OCI-LY1 (cell line): Measurements from ENCODE around the gene CRIM1.

Source experiments
- H2AFZ ChIP-seq: fragments of 200-600 bp; sonication (generic), shearing (Covaris generic); 2 replicates; pipeline ENCODE4 v1.6.0; 2014; ENCODE audit warnings: antibody characterized with exemption, mild to moderate bottlenecking, low read length
- H3F3A ChIP-seq: fragments of 200-600 bp; sonication (generic), shearing (Covaris generic); 2 replicates; pipeline ENCODE4 v1.6.0; 2014; ENCODE audit warnings: mild to moderate bottlenecking, antibody characterized with exemption, low read length, moderate library complexity; ENCODE audit not compliant: insufficient read depth
- H3K27ac ChIP-seq: fragments of 200-600 bp; sonication (generic); 2 replicates; pipeline ENCODE4 v1.5.1; 2014; ENCODE audit warnings: low read length, mixed run types, mild to moderate bottlenecking, low read depth; ENCODE audit not compliant: poor library complexity, severe bottlenecking
- H3K27me3 ChIP-seq: fragments of 200-600 bp; sonication (generic); 2 replicates; pipeline ENCODE4 v1.6.0; 2014; ENCODE audit warnings: antibody characterized with exemption, mild to moderate bottlenecking, low read length, moderate library complexity; ENCODE audit not compliant: insufficient read depth
- H3K36me3 ChIP-seq: fragments of 200-600 bp; sonication (generic); 2 replicates; pipeline ENCODE4 v1.6.1; 2014; ENCODE audit warnings: mild to moderate bottlenecking, antibody characterized with exemption, low read length, moderate library complexity, mixed read lengths; ENCODE audit not compliant: insufficient read depth
- H3K4me1 ChIP-seq: fragments of 200-600 bp; sonication (generic); 2 replicates; pipeline ENCODE4 v1.5.1; 2014; ENCODE audit warnings: mild to moderate bottlenecking, low read length, moderate library complexity; ENCODE audit not compliant: insufficient read depth, severe bottlenecking
- H3K4me2 ChIP-seq: fragments of 200-600 bp; sonication (generic), shearing (Covaris generic); 2 replicates; pipeline ENCODE4 v1.6.1; 2014; ENCODE audit warnings: low read length
- H3K4me3 ChIP-seq: fragments of 200-600 bp; sonication (generic); 2 replicates; pipeline ENCODE4 v1.5.1; 2014; ENCODE audit warnings: low read length, low read depth, mild to moderate bottlenecking, mixed read lengths; ENCODE audit not compliant: poor library complexity, severe bottlenecking
- H3K79me2 ChIP-seq: fragments of 200-600 bp; shearing (Covaris generic); 2 replicates; pipeline ENCODE4 v1.6.1; 2016; ENCODE audit warnings: mixed run types, low read length, mixed read lengths; ENCODE audit not compliant: insufficient read depth
- H3K9ac ChIP-seq: fragments of 200-600 bp; sonication (generic), shearing (Covaris generic); 2 replicates; pipeline ENCODE4 v1.6.1; 2014; ENCODE audit warnings: mild to moderate bottlenecking, low read length, mixed read lengths
- H3K9me2 ChIP-seq: fragments of 200-600 bp; sonication (generic), shearing (Covaris generic); 2 replicates; pipeline ENCODE4 v1.6.1; 2014; ENCODE audit warnings: low read depth, mild to moderate bottlenecking, low read length, mixed read lengths
- H3K9me3 ChIP-seq: fragments of 200-600 bp; shearing (Covaris generic); 2 replicates; pipeline ENCODE4 v1.6.1; 2014; ENCODE audit warnings: low read length, mixed read lengths
- H4K20me1 ChIP-seq: fragments of 200-600 bp; sonication (generic), shearing (Covaris generic); 2 replicates; pipeline ENCODE4 v1.6.0; 2016; ENCODE audit warnings: mild to moderate bottlenecking, low read length; ENCODE audit not compliant: insufficient read depth
- EZH2 ChIP-seq: fragments of 200-600 bp; sonication (generic), shearing (Covaris generic); IDR thresholded peaks from 2 replicates; pipeline ENCODE4 v1.8.0; 2017; ENCODE audit warnings: borderline replicate concordance, mixed run types, mild to moderate bottlenecking, antibody characterized with exemption, low read length, moderate library complexity, mixed read lengths
- TF ChIP-seq, protein P1 (sequence below): fragments of 200-600 bp; sonication (generic), shearing (Covaris generic); IDR thresholded peaks from 2 replicates; pipeline ENCODE4 v1.5.1; 2017; ENCODE audit warnings: mild to moderate bottlenecking, antibody characterized with exemption, low read length, moderate library complexity, mixed read lengths

CRIM1 gene

DNA sequence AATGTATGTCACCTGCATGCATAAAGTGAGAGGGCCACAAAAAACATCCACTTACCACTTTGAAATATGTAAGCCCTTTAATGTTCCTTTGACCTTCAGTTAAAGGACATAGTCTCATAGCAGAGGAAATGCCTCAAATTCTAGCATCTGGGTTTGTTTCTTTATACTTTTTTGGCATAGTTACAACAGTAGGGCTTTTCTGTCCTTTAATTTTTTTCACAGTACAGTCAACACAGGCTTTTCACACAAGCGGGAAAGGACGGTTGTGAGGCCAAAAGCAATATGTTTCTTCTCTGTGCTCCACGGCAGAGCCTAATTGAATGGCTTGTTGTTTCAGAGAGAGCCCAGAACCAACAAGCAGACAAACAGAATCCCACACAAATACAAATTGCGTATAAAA is 57.6 kb downstream of the CRIM1 start:
- Histone ChIP-seq H3K9me3 (no peaks in the 10 kb centered on the region), H3K4me2 (no peak overlapping the region), H3K36me3 (no peaks in the 10 kb centered on the region), H3K27me3 (no peaks in the 10 kb centered on the region; the same call in 1 of the 2 replicates), H4K20me1 (no peaks in the 10 kb centered on the region), H3K4me3 (no peak overlapping the region), H2AFZ (no peak overlapping the region), H3K79me2 (no peaks in the 10 kb centered on the region), H3K9me2 (no peaks in the 10 kb centered on the region), H3K27ac (no peak overlapping the region), H3K9ac (no peak overlapping the region), H3F3A (no peaks in the 10 kb centered on the region), H3K4me1 (no peaks in the 10 kb centered on the region)
- TF ChIP-seq EZH2: no peak
- TF ChIP-seq, protein P1, sequence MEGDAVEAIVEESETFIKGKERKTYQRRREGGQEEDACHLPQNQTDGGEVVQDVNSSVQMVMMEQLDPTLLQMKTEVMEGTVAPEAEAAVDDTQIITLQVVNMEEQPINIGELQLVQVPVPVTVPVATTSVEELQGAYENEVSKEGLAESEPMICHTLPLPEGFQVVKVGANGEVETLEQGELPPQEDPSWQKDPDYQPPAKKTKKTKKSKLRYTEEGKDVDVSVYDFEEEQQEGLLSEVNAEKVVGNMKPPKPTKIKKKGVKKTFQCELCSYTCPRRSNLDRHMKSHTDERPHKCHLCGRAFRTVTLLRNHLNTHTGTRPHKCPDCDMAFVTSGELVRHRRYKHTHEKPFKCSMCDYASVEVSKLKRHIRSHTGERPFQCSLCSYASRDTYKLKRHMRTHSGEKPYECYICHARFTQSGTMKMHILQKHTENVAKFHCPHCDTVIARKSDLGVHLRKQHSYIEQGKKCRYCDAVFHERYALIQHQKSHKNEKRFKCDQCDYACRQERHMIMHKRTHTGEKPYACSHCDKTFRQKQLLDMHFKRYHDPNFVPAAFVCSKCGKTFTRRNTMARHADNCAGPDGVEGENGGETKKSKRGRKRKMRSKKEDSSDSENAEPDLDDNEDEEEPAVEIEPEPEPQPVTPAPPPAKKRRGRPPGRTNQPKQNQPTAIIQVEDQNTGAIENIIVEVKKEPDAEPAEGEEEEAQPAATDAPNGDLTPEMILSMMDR: no peak

DNA sequence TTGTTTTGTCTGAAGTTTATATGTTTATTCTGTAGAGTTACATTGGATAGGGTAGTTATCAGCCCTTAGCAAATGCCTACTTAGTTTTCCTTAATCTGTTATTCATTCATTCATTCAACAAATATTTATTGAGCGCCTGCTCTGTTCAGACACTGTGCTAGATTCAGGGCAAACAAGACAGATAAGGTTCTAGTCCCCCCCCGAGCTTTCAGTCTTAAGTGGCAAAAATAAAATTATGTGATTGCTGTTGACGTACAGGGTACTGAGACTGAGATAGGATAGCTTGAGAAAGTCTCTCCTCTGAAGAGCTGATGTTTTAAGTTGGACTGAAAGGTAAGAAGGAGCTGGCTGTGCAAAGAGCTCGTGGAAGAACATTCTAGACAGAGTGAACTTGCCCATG is 58.7 kb downstream of the CRIM1 start:
- H3K27me3 ChIP-seq: no peaks in the 10 kb centered on the region; the same call in 1 of the 2 replicates
- no peaks in the 10 kb centered on the region for H3K9me2 ChIP-seq
- no peak overlapping the region for H3K9ac ChIP-seq
- H4K20me1 ChIP-seq: no peaks in the 10 kb centered on the region
- H3K36me3 ChIP-seq: no peaks in the 10 kb centered on the region
- no peak overlapping the region for H2AFZ ChIP-seq
- H3K4me1 ChIP-seq: no peaks in the 10 kb centered on the region
- H3K4me3 ChIP-seq: no peak overlapping the region
- no peaks in the 10 kb centered on the region for H3K79me2 ChIP-seq
- H3K27ac ChIP-seq: no peak overlapping the region
- H3F3A ChIP-seq: no peaks in the 10 kb centered on the region
- TF ChIP-seq, protein P1: no peak
- no peak overlapping the region for H3K4me2 ChIP-seq
- no peaks in the 10 kb centered on the region for H3K9me3 ChIP-seq

DNA sequence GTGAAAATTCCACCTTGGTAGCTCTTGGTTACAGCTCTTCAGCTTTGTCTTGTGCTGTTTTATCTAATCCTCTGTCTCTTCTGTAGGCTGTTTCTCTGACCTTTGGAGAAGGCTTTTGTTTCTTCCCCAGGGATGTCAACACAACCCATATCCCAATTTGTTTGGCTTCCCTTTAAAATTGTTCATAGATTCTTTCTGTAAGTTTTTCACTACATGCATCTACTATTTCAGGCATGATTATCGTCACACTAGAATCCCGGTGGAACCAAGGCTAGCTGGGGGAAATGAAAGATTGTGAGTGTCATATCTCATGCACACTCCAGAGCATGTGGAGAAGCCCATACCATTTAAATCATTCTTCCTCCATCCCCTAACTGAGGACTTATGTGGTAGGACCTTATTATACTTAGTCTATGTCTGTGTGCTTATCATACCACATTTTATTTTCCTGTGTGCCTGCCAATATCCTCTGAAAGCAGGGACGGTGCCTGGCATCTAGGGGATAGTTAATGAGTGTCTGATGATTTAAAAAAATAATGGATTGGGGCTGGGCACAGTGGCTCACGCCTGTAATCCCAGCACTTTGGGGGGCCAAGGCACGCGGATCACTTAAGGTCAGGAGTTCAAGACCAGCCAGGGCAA is 59.9 kb downstream of the CRIM1 start:
- Histone ChIP-seq H3F3A (no peaks in the 10 kb centered on the region), H3K4me2 (no peak overlapping the region), H3K4me1 (no peaks in the 10 kb centered on the region), H3K9ac (no peak overlapping the region), H3K9me2 (no peaks in the 10 kb centered on the region), H3K36me3 (no peaks in the 10 kb centered on the region), H3K9me3 (no peaks in the 10 kb centered on the region), H4K20me1 (no peaks in the 10 kb centered on the region), H3K79me2 (no peaks in the 10 kb centered on the region), H3K27ac (no peak overlapping the region), H3K4me3 (no peak overlapping the region), H2AFZ (no peak overlapping the region), H3K27me3 (no peaks in the 10 kb centered on the region; the same call in 1 of the 2 replicates)
- TF ChIP-seq, protein P1: no peak
- no peak for TF ChIP-seq EZH2
